Activated T-cell treated with anti-CD3 and anti-CD28 coated beads, Interleukin-2, amount 50 U/mL, for 48 hours (primary cell): ENCODE data around the gene CYB561D2.
A peak's percentile ranks its signal among the peaks of the same experiment; 100 is the strongest.

Experiments
- DNase-seq, 2 experiments: peaks; one replicate each; pipeline ENCODE4 v3.0.0-alpha.2; 2020

The CYB561D2 gene

DNA sequence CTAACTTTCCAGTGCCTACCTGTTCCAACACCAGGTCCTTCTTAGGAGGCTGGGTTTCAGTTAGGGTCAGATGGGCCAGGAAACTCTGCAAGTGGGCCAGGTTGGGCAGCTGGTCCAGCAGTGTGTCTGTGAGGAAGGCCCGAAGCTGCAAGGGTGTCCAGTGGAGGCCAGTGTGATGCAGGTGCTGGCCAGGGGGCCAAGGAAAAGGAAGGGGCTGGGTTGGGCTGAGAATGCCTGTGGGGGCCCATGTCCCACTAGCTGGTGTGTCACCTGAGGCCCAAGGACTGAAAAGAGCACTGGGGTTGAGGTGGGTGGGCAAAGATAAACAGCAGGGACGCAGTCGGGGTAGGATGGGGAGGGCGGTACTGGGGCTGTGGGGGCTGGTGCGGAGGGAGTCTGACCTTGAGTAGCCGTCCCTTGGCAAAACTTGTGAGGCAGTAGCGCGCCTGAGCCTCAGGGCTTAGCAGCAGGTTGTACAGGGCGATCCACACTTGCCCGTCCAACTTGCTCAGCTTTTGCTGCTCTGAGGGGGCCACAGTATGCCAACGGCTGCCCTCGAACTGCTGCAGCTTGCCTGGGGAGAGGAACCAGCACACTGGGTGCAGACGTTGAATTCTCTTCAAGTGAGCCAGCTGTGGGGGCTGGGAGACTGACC, 8.5 kb upstream of the CYB561D2 start:
- no peak for DNase-seq

DNA sequence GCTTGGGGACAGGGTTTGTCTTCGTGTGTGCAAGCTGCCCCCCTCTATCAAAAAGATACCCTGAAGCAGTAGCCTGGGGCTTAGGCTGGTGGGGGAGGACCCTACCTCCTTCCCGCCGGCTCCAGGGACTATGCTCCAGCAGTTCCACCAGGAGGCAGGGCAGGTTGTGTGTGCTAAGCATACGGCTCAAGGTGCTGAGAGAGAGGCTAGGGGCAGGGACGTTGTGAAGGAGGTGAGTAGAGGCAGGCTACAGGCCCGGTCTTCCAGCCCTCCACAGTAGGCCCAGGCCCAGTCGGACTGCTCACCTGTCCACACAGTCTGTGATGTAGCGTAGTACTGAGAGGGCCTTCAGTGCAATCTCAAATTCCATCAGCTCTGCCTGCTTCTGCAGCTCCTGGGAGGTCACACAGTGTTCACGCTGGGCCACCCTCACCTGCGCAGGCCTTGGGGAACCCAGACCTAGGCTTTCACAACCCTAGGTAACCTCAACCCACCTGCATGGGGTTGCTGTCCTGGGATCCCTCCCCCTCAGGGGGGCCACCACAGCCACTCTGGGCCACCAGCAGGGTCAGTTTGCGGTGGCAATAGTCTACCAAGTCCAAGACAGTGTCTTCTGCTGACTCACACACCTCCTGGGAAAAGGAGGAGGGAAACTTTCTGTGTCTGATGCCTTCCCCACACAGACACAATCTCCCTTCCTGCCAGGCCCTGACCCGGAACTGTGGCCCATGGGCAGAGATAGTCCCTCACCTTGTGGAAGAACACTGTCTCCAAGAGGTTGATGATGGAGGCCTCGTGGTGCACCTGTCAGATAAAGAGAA, 7.6 kb upstream of the CYB561D2 start:
- no peak for DNase-seq

DNA sequence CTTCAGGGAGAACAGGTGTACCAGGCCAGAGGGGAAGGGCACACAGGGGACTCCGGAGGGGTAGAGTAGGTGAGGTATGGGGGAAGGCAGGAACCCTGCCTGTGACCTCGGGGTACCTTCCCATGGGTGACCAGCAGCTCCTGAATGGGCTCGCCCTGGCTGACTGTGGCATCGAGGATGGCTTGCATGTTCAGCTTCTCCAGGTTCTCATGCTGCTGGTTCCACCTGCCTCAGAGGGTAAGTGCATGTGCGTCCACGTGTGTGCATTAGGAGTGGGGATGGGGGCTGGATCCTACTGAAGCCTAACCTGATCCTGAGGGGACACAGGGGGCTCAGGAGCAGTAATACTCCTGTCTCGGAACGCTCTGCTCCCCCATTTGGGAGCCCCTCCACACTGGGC, 5.7 kb upstream of the CYB561D2 start:
- DNase-seq: no peak

DNA sequence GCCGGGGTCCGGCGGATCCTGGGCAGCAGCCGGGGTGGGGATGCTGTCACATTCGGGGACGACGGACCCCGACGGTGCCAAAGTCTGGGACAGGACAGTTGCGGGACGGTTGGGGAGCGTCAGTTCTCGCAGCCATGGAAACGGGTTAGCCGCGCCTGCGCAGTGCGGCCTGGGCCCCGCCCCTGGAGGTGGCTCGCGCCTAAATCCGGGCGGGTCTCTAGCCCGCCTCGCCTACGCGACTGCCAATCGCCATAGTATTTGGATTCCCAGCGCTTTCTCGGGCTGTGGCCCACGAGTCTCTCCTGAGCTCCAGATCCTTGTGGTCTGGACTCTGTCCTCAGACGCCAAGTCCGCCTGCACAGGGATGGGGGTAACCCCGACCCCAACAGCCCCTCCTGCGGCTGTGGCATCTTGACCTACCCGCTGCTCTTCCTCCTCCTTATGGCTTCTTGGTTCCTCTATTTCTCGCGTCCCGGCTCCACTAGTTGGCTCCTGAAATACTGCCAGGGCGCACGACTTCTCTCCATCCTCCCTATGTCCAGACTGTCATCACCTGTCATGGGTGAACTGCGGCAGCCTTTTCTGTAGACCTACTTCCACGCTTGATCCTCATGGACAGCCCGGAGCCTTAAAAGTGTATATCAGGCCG, 5.0 kb upstream of the CYB561D2 start, which contains the start of gene ZMYND10:
ZMYND10 (minus strand) TSS at position 147 of the 649 bp plus-strand sequence. CDS start 153 bp downstream, outside the sequence.
- peak; percentile 85 to 87 for DNase-seq

- peak; percentile 82 for DNase-seq
Observed at GRCh38 chr3:50347187-50347813, 3.4 kb upstream of the CYB561D2 start.

GRCh38 chr3:50350213-50350526, 492 bp upstream of the CYB561D2 start:
- DNase-seq: no peak

DNA sequence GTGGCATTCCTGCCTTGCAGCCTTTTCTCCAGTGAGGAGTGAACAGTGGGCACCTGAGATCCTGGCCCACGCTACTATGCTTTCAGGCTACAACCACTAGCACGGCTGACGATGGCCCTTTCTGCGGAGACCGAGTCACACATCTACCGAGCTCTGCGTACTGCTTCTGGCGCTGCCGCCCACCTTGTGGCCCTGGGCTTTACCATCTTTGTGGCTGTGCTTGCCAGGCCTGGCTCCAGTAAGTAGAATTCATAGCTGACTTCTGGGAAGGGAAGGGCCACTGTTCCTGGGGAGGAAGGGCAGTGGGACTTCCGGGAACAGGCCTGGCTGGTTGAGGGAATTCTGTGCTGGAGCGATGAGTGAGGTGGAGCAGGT, 648 bp downstream of the CYB561D2 start:
- no peak for DNase-seq

GRCh38 chr3:50352781-50353180, 2.1 kb downstream of the CYB561D2 start:
- DNase-seq: no peak

GRCh38 chr3:50353245-50354004, 2.8 kb downstream of the CYB561D2 start:
- no peak for DNase-seq

DNA sequence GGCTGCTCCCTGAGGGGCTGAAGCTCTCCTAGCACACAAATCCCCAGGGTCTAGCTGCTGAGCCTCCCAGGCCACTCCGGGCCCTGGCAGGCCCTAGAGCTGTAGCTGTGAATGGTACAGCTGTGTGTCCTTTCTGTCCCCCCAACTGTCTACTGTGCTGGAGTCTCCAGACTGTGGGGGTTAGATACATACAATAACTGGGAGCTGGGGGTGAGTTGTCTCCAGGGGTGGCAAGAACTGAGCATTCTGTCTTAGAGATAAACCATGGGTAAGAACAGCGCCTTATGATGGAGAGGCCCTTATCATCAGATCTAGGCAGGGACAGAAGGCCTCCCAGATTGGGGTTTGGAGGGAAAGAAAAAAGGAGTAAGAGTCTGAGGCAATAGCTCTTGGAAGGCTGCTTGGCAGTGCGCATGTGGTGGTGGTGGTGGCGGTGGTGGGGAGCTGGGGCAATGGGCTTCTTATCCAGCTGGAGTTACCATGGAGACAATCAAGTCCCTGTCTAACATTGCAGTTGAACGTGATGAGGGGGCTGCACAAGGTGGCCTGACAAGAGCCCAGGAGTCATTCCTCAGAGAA, 3.6 kb downstream of the CYB561D2 start:
- no peak for DNase-seq

DNA sequence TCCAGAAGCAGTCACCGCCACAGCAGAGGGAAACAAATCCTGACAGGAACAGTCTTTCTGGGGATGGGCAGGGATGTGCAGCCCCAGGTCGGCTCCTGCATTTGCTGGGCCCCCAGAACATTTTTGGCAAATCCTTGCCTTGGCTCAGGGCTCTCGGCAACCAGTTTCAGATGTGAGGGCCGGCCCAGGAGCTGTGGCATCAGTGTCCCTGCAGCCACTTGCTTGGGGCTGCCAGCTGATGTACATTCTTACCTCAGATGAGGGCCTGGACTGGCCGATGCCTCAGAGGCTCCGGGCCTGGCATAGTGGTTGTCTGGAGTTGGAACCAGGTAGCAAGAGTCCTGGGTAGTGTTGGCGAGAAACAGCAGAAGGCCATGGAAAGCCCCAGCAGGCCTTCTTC, 4.2 kb downstream of the CYB561D2 start:
- DNase-seq: no peak

DNA sequence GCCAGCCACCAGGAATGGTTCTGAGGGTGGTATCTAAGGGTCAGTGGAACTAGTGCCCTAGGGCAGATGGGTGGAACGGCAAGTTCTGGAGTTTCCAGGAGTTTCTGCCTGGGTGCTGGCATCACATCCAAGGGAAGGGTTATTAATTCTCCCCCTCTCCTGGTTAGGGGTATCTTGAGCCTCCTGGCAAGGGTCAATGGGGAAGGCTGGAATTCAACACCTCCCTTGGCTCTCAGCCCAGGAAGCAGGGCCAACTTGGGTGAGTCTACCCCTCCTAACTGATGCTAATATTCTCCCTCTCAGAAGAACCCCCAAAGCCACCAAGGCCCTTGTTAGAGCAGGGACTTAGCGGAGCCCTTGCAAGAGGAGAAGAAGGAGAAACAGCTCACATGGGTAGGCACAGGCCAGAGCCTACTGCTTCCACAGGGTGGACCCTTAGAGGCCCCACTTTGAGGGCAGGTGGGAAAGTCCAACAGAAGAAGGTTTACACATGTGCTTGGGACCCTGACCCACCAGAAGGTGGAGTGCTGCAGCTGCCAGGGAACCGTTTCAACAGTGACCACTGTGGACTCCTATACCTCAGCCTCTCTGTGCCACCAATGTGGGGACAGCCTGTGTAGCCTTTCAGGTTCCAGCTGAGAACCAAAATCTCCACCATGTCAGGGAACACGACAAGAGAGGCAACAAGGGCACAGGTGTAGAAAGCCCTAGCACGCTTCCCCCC, 5.3 kb downstream of the CYB561D2 start:
- no peak for DNase-seq

- no peak for DNase-seq
Observed at GRCh38 chr3:50356553-50356952, 5.9 kb downstream of the CYB561D2 start.

- DNase-seq: no peak
Observed at GRCh38 chr3:50357481-50357880, 6.8 kb downstream of the CYB561D2 start.

DNA sequence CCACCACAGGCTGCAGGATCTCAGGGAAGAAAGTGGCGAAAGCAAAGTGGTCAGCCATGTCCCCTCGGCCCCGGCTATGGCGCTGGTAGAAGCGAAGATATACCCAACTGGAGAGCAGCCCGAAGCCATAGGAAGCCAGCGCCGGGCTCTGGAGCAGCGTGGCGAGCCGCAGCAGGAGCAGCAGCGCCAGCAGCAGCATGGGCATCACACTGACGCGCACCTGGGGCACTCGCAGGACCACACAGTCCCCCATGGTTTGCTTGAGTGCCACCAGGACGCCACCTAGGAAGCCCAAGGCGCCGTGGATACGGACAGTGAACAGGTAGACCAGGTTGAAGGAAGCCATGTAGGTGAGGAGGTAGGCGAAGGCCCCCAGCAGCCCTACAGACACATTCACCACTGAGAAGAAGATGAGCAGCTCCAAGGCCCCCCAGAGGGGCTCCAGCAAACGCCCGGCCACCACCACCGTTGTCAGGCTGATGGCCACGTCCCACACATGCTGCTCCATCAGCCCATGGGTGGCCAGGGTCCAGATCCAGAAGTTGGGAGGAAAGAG, 7.8 kb downstream of the CYB561D2 start:
- DNase-seq: no peak

DNA sequence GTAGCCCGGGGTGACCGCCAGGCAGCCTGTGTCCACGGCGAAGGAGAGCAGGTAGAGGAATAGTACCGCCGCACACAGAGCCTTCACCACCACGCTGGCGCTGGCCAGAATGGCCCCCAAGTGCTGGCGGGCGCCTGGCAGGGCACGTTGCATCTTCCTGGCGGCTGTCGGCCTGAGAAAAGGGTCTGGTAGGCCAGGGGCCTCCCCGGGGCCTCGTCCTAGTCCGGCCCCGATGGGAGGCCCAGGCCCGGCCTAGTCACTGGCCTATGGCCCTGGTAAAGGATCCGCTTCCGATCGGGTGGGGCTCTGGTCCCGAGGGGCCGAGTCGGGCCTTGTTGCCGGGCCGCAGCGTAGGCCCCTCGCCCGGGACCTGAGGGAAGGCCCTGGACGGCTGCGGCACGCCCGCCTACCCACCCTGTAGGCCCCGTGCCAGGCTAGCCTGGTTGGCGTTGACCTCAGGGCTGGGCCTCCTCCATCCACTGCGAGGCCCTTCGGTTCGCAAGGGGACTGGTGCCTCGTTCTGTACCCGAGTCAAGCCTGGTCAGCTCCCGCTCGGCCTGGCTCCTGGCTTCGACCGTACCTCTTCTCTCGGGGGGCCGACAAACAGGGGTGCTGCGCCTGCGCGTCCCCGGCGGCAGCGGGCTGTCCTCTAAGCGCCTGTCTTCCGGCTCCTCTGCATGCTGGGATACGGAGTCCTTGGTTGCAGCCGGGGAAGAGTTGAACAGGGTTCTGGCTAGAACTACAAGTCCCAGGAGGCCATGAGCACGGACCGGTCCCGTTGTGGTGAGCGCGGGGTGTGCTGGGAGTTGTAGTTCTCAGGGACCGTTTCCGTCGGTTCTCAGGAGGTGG, 8.5 kb downstream of the CYB561D2 start, which contains the start of gene TMEM115:
TMEM115 (minus strand) TSS at position 611 of the 849 bp plus-strand sequence; CDS start at position 153, 458 bp downstream.
- peak; percentile 94 for DNase-seq

DNA sequence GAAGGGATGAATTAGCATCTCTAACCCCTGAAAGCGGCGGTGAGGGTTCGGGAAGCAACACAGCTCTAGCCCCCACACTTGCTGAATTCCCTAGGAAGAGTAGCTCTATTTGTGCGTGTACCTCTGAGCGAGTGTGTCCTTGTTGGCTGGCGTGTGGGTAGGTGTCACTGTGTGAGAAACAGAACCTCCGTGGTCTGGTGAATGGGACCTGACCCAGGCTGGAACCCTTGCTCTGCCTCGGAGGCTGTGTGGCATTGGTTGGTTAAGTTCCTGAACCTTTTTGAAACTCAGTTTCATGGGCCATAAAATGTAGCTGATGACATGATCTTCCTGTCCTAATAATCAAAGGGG, 9.1 kb downstream of the CYB561D2 start:
- no peak for DNase-seq

DNA sequence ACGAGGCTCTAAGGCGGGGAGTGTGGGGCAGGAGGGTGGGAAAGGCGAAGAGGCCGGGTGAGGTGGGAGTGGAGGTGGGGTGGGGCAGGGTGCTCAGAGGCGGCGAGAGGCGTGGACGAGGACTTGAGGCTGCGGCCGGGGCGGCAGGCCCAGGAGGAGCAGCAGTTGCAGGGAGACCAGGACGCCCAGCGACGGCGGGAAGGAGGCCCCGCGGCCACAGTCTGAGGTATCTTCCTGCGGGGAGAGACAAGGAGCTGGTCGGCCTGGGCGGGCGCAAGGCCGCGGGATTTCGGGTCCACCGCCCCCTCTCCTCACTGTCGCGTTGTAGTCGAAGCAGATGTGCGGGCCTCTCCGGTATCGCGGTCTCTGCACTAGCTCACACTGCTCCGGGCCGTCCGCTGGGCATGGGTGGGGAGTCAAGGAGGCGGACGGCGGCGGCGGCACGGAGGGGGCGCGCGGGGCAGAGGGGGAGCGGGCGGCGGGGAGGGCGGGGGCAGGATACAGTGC, 14.0 kb downstream of the CYB561D2 start:
- no peak for DNase-seq

- peak; percentile 95 to 97 for DNase-seq
Observed at GRCh38 chr3:50365080-50365841, 14.6 kb downstream of the CYB561D2 start.
